ENCODE measurements around the gene BTAF1. TPM values are rescaled to one million over a fixed set of nuclear protein-coding genes. Genes with fewer than 3 reads are reported as not detected.
"Not testable (repeated sequence)": the region's sequence is repeated elsewhere in the genome, so short reads cannot be mapped to it uniquely, and the experiment has no call there.

The BTAF1 gene
- total RNA-seq, 1 donor: 47.4 TPM

DNA sequence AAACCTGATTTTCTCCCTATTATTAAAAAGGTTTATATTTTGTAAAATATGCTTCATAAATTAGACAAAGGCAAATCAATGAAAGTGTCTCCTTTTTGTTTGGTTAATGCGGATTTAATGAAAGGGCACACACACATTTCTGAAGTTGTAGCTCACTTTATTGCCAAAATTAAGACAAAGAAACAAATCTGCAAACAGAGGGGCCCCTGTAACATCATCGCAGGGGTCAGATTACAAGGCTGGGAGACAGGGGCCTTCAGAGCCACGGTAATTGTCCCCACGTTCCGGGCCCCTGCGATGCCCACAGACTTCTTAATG is 36.7 kb upstream of the BTAF1 start:
- no peaks in the 10 kb centered on the region for H3K79me2 ChIP-seq (ENCODE audit: insufficient read depth, low read length)
- no peaks in the 10 kb centered on the region for H3K9me3 ChIP-seq (ENCODE audit: low read depth, low read length)
- no peak for TF ChIP-seq CTCF (IDR thresholded peaks at IDR 0.05; ENCODE audit: extremely low read depth, low read depth, low read length)
- peaks cover 23% of the 10 kb centered on the region for H3K4me1 ChIP-seq (ENCODE audit: insufficient read depth, low read length)
- no peaks in the 10 kb centered on the region for H3K36me3 ChIP-seq (ENCODE audit: insufficient read depth, low read length)
- H3K27me3 ChIP-seq (ENCODE audit: insufficient read depth, low read length): no peaks in the 10 kb centered on the region
- H4K20me1 ChIP-seq (ENCODE audit: insufficient read depth, low read length): no peaks in the 10 kb centered on the region
- H3K4me3 ChIP-seq (ENCODE audit: insufficient read depth, low read length): peak overlapping the region; percentile 72
- no peak overlapping the region for H3K27ac ChIP-seq (ENCODE audit: low read depth, low read length)
- no peak for DNase-seq (ENCODE audit: insufficient read length, low spot score, missing footprints)
- peak overlapping the region; percentile 79 for H2AFZ ChIP-seq (ENCODE audit: low read length)
- peak overlapping the region; percentile 90 for H3K4me2 ChIP-seq (ENCODE audit: insufficient read depth, low read length)

DNA sequence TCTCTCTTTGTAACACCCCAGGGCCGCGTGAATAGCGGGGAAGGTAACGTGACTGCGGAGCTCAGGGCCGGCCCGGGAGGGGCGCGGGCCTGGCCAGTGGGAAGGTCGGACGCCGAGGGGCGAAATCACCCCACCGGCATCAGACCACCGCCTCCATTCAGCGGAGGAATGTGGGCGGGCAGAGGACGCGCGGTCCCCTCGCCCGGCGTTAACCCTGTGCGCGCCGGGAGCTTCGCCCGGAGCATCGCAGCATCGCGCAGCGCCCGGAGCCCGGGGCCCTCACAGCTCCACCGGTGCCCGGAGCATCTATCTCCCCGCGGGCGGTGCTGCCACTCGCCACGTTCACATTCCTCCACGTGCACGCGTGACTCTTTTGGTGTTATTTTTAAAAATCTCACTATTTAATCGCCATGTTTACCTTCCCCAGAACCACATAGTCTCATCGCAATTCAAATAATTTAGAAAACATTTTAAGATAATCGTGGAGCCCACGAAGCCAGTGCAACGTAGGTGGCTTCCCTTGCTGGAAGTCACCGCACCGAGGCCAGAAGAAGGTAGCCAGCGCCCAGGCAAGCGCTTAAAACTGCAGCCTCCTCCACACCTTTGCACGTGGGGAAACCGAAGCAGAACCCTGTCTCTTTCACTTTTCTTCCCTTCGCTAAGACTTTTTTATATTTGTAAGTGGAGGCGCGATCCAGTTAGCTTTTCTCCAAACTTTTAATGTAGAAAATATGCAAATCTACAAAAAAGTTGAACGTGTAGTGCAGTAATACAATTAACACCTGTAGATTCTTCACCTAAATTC is 36.1 kb upstream of the BTAF1 start:
- H3K4me2 ChIP-seq (ENCODE audit: insufficient read depth, low read length): peak overlapping the region; percentile 90
- H3K79me2 ChIP-seq (ENCODE audit: insufficient read depth, low read length): no peaks in the 10 kb centered on the region
- TF ChIP-seq CTCF (IDR thresholded peaks at IDR 0.05; ENCODE audit: extremely low read depth, low read depth, low read length): no peak
- H3K4me3 ChIP-seq (ENCODE audit: insufficient read depth, low read length): peak overlapping the region; percentile 72
- H4K20me1 ChIP-seq (ENCODE audit: insufficient read depth, low read length): no peaks in the 10 kb centered on the region
- no peaks in the 10 kb centered on the region for H3K27me3 ChIP-seq (ENCODE audit: insufficient read depth, low read length)
- H3K27ac ChIP-seq (ENCODE audit: low read depth, low read length): no peak overlapping the region
- peak; percentile 81 for DNase-seq (ENCODE audit: insufficient read length, low spot score, missing footprints)
- no peaks in the 10 kb centered on the region for H3K36me3 ChIP-seq (ENCODE audit: insufficient read depth, low read length)
- H3K4me1 ChIP-seq (ENCODE audit: insufficient read depth, low read length): peaks cover 23% of the 10 kb centered on the region
- H3K9me3 ChIP-seq (ENCODE audit: low read depth, low read length): no peaks in the 10 kb centered on the region
- H2AFZ ChIP-seq (ENCODE audit: low read length): peak overlapping the region; percentile 79

DNA sequence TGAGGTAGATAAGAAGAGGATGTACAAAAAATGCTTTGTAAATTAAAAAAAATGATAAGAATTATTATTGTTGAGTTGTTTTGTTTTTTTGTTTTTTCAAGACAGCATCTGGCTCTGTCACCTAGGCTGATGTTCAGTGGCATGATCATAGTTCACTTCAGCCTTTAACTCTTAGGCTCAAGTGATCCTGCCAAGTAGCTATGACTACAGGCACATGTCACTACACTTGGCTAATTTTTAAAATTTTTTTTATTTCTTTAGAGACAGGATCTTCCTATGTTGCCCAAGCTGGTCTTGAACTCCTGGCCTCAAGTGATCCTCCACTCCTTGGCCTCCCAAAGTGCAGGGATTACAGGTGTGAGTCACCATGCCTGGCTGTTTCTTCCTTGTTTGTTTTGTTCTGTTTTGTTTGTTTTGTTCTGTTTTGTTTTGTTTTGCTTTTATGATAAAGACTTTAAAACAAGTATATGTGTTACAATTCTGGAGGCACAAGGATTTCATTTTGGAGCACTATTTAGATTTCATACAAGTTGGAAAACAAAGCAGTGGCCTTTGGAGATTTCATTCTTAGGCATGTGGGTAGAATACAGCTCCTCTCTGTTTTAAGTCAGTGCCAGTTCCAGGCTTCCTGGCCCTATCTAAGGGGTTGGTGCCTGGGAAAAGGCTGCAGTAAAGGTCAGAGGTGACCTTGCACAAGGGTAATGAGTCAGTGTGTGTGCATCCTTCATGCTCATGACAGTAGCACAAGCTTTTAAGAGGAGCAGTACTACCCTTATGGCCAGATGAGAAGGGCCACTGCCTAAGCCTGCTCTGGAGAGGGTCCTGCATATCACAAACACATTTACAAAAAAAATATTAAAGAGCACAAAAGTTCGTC is 32.2 kb upstream of the BTAF1 start:
- Histone ChIP-seq H3K9me3 (ENCODE audit: low read depth, low read length) (no peaks in the 10 kb centered on the region), H3K27me3 (ENCODE audit: insufficient read depth, low read length) (no peaks in the 10 kb centered on the region), H3K4me2 (ENCODE audit: insufficient read depth, low read length) (no peak overlapping the region), H2AFZ (ENCODE audit: low read length) (no peak overlapping the region), H3K36me3 (ENCODE audit: insufficient read depth, low read length) (no peaks in the 10 kb centered on the region), H3K27ac (ENCODE audit: low read depth, low read length) (no peak overlapping the region), H3K4me3 (ENCODE audit: insufficient read depth, low read length) (no peak overlapping the region), H3K79me2 (ENCODE audit: insufficient read depth, low read length) (no peaks in the 10 kb centered on the region), H3K4me1 (ENCODE audit: insufficient read depth, low read length) (peaks cover 9% of the 10 kb centered on the region), H4K20me1 (ENCODE audit: insufficient read depth, low read length) (no peaks in the 10 kb centered on the region)
- TF ChIP-seq CTCF (IDR thresholded peaks at IDR 0.05; ENCODE audit: extremely low read depth, low read depth, low read length): no peak
- DNase-seq (ENCODE audit: insufficient read length, low spot score, missing footprints): no peak

- Histone ChIP-seq H3K79me2 (ENCODE audit: insufficient read depth, low read length) (no peaks in the 10 kb centered on the region), H2AFZ (ENCODE audit: low read length) (no peak overlapping the region), H3K27me3 (ENCODE audit: insufficient read depth, low read length) (no peaks in the 10 kb centered on the region), H3K4me3 (ENCODE audit: insufficient read depth, low read length) (no peak overlapping the region), H3K4me2 (ENCODE audit: insufficient read depth, low read length) (no peak overlapping the region), H3K4me1 (ENCODE audit: insufficient read depth, low read length) (peaks cover under 1% of the 10 kb centered on the region), H3K9me3 (ENCODE audit: low read depth, low read length) (no peaks in the 10 kb centered on the region), H3K27ac (ENCODE audit: low read depth, low read length) (no peak overlapping the region), H3K36me3 (ENCODE audit: insufficient read depth, low read length) (no peaks in the 10 kb centered on the region), H4K20me1 (ENCODE audit: insufficient read depth, low read length) (no peaks in the 10 kb centered on the region)
- DNase-seq (ENCODE audit: insufficient read length, low spot score, missing footprints): no peak
- no peak for TF ChIP-seq CTCF (IDR thresholded peaks at IDR 0.05; ENCODE audit: extremely low read depth, low read depth, low read length)
Measured at GRCh38 chr10:91893051-91893450, 30.5 kb upstream of the BTAF1 start.

GRCh38 chr10:91894261-91894685 is 29.3 kb upstream of the BTAF1 start:
- not testable (repeated sequence) for H4K20me1 ChIP-seq (ENCODE audit: insufficient read depth, low read length); H2AFZ ChIP-seq (ENCODE audit: low read length); DNase-seq (ENCODE audit: insufficient read length, low spot score, missing footprints); H3K79me2 ChIP-seq (ENCODE audit: insufficient read depth, low read length); H3K9me3 ChIP-seq (ENCODE audit: low read depth, low read length); H3K36me3 ChIP-seq (ENCODE audit: insufficient read depth, low read length); H3K27me3 ChIP-seq (ENCODE audit: insufficient read depth, low read length); H3K4me3 ChIP-seq (ENCODE audit: insufficient read depth, low read length); H3K4me2 ChIP-seq (ENCODE audit: insufficient read depth, low read length); H3K4me1 ChIP-seq (ENCODE audit: insufficient read depth, low read length); H3K27ac ChIP-seq (ENCODE audit: low read depth, low read length)

All from osteoblast (primary cell).